GM12878 (cell line): ENCODE results near the gene PEAR1.

Experiments
- CHD2 ChIP-seq: IDR thresholded peaks from 2 replicates; pipeline ENCODE4 v1.6.1; 2011; ENCODE audit warnings: low read depth, low read length, improper control_type of control experiment, borderline replicate concordance
- CTCF ChIP-seq, 3 experiments: IDR thresholded peaks in 2 of 3; conservative IDR thresholded peaks in 1 of 3; 2 replicates each; pipeline ENCODE4 v1.5.1; 2011; ENCODE audit warnings: low read depth in 3 of 3, low read length in 3 of 3, mild to moderate bottlenecking in 3 of 3, control low read depth in 2 of 3, moderate library complexity in 2 of 3, inconsistent platforms in 1 of 3, mixed read lengths in 1 of 3; ENCODE audit not compliant: control insufficient read depth in 2 of 3, insufficient read depth in 1 of 3; ENCODE audit errors: extremely low read depth in 1 of 3
- MEF2A ChIP-seq: IDR thresholded peaks from 2 replicates; pipeline ENCODE4 v1.6.1; 2011; ENCODE audit warnings: low read depth, mild to moderate bottlenecking, low read length, moderate library complexity; ENCODE audit not compliant: insufficient read depth
- PAX5 ChIP-seq: IDR thresholded peaks from 2 replicates; pipeline ENCODE4 v1.6.1; 2011; ENCODE audit warnings: low read depth, low read length, borderline replicate concordance
- PRDM15 ChIP-seq: fragments of 450-650 bp; formaldehyde crosslinking; IDR thresholded peaks from 2 replicates; pipeline ENCODE4 v1.4.0; 2020; ENCODE audit warnings: mild to moderate bottlenecking, moderate library complexity
- TAF1 ChIP-seq: IDR thresholded peaks from 2 replicates; pipeline ENCODE4 v1.6.1; 2011; ENCODE audit warnings: mild to moderate bottlenecking, low read depth, low read length, borderline replicate concordance
- ZZZ3 ChIP-seq: IDR thresholded peaks from 2 replicates; pipeline ENCODE4 v1.6.1; 2011; ENCODE audit warnings: low read depth; ENCODE audit not compliant: control insufficient read depth, insufficient read length

DNA sequence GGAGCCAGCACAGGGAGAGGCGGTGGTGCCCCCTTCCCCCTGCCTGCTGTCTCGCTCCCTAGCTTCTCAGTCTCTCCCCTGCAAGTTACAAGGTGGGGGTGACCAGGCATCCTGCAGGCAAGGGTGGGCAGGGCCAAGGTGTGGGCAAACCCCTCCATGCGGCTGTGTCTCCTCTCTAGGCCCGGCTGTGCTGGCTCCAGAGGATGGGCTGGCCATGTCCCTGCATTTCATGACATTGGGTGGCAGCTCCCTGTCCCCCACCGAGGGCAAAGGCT is 18.2 kb upstream of the PEAR1 start:
- no peak for TF ChIP-seq CTCF (IDR thresholded peaks at IDR 0.05 in 2 of 3, conservative IDR thresholded peaks at IDR 0.05 in 1 of 3; ENCODE audit: control insufficient read depth in 2 of 3, extremely low read depth in 1 of 3, insufficient read depth in 1 of 3, low read depth in 3 of 3, low read length in 3 of 3)
- TF ChIP-seq MEF2A = no peak
- TF ChIP-seq CHD2 = no peak
- no peak for TF ChIP-seq TAF1
- no peak for TF ChIP-seq ZZZ3
- no peak for TF ChIP-seq PAX5
- TF ChIP-seq PRDM15 (CRISPR knock-in tag) = no peak
